GM18505 (cell line): ENCODE measurements around the gene ATOSB.
A peak's percentile ranks its signal among the peaks of the same experiment; 100 is the strongest.

Source experiments
- ATAC-seq: cut with Tn5 transposase; IDR thresholded peaks from one replicate; pipeline ENCODE4 v1.9.1; 2021; ENCODE audit not compliant: unreplicated experiment
- POLR2A ChIP-seq: IDR thresholded peaks from 4 replicates; pipeline ENCODE4 v1.6.1; 2011; ENCODE audit warnings: borderline replicate concordance; ENCODE audit not compliant: insufficient read depth, insufficient read length; ENCODE audit errors: extremely low read depth

ATOSB gene

GRCh38 chr9:35107297-35108290, 8.1 kb downstream of the ATOSB start:
- no peak for ATAC-seq
- TF ChIP-seq POLR2A: no peak

DNA sequence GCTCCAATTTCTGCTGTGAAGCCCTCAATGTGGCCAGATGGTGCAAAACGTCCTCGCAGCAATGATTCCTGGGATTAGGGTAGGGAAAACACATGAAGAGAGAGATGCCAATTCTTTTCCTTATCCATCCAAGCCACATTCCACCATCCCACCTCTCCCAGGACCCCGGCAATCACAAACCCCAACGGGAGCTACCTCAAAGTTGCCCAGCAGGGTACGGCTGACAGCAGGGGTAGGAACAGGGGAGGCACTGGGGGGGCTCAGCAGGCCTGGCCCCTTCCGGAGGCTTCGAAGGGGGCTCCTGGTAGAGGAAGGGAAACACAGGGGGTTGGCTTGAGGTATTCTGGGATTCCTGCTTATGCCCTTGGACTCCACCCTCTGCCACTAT, 9.3 kb downstream of the ATOSB start:
- no peak for TF ChIP-seq POLR2A
- no peak for ATAC-seq

GRCh38 chr9:35105571-35106342, 9.9 kb downstream of the ATOSB start:
- TF ChIP-seq POLR2A: no peak
- ATAC-seq: no peak

GRCh38 chr9:35105126-35105525, 10.5 kb downstream of the ATOSB start:
- no peak for TF ChIP-seq POLR2A
- ATAC-seq: no peak

GRCh38 chr9:35104586-35104985, 11.1 kb downstream of the ATOSB start:
- TF ChIP-seq POLR2A: no peak
- no peak for ATAC-seq

- no peak for ATAC-seq
These were observed 11.9 kb downstream of the ATOSB start for GRCh38 chr9:35103660-35104191.

GRCh38 chr9:35102769-35103659, 12.6 kb downstream of the ATOSB start, which contains the start of gene STOML2:
Gene STOML2, minus strand, starts transcription at chr9:35103131. Its CDS starts 37 bp downstream, at chr9:35103094.
- peak; percentile 81 for TF ChIP-seq POLR2A
- peak; percentile 86 for ATAC-seq

More at GRCh38 chr9:35103660-35104191, 11.9 kb downstream of the ATOSB start:
- TF ChIP-seq POLR2A: no peak

GRCh38 chr9:35102465-35102768, 13.2 kb downstream of the ATOSB start:
- TF ChIP-seq POLR2A: no peak
- ATAC-seq: peak; percentile 10

DNA sequence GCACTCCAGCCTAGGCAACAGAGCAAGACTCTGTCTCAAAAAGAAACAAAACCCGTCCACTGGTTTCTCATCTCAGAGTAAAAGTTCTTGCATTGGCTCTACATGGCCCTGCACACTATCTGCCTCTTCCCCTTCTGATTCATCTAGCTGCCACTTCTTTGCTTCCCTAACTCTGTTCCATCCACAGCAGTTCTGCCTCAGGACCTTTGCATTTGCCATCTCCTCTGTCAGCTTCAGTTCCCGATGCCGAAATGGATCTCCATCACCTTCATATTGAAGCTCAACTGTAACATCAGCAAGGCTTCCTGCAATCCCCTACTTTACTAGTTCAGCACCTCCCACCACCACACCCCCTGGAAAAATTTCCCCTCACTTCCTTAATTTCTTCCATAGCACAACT, 18.1 kb downstream of the ATOSB start:
- TF ChIP-seq POLR2A: no peak
- no peak for ATAC-seq

- ATAC-seq: peak; percentile 83
- peak; percentile 91 for TF ChIP-seq POLR2A
These were observed 19.4 kb downstream of the ATOSB start, which contains the start of gene PIGO for GRCh38 chr9:35096035-35096849. Gene PIGO, minus strand, starts transcription at chr9:35096591. Its CDS starts 1,026 bp downstream, at chr9:35095565.

DNA sequence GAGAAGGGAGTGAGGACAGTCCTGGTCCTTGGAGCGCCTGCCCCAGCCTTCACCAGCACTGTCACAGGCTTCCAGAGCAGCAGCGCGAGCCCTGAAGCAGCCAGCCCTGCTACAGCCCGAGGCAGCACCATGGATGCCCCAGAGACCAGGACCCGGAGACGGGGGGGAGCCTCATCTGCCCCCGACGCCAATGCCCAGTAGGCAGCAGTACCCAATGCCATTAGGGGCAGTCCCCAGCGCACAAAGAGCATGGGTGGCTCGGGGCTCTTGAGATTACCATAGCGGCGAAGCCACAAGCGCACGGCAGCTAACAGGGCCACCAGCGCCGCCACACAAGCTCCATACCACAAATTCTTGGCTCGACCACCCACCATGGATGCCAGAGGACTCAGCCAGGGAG, 24.1 kb downstream of the ATOSB start:
- ATAC-seq: no peak
- TF ChIP-seq POLR2A: no peak

DNA sequence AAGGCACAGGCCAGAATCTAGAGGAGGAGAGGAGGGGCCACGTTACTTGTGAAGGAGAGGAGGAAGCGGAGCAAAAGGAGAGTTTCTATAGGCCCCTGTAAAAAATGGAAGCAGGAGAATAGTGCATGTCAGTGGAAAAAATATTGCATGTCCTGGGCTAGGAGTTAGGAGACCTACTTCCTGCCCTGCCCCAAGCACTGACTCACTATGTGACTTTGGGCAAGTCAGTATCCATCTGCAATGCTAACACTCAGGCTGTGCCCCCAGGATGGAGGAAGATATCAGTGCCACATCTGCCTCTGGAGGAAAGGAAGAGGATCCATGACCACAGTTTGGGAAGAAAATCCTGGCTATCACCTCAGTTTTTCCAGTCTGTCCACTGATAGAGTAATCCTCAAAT, 26.2 kb downstream of the ATOSB start:
- TF ChIP-seq POLR2A: no peak
- ATAC-seq: no peak
